Vagina (tissue), 2 donors: Measurements from ENCODE around the gene DOCK11.

ENCODE experiments used
- CTCF ChIP-seq, 3 experiments: fragments of 450-650 bp in 2 of 3; fragments of 200-600 bp in 1 of 3; sonication (generic) in 1 of 3; IDR thresholded peaks; one replicate each; pipeline ENCODE4 v1.5.1; 2017 to 2019; ENCODE audit warnings: antibody characterized with exemption in 3 of 3, mild to moderate bottlenecking in 2 of 3, moderate library complexity in 2 of 3
- POLR2A ChIP-seq, 2 donors: fragments of 450-650 bp; IDR thresholded peaks; one replicate each; pipeline ENCODE4 v1.6.1; 2017; ENCODE audit warnings: antibody characterized with exemption in 2 of 2, mild to moderate bottlenecking in 2 of 2, moderate library complexity in 2 of 2

GRCh38 chrX:118627084-118627758, 131.6 kb downstream of the DOCK11 start:
- TF ChIP-seq CTCF (IDR thresholded peaks at IDR 0.05): no peak
- no peak for TF ChIP-seq POLR2A (IDR thresholded peaks at IDR 0.05)
